WTC11 (cell line): ENCODE measurements around the gene RANGAP1. TPM values are rescaled to one million over a fixed set of nuclear protein-coding genes. Genes with fewer than 3 reads are reported as not detected.

Experiments
- ATAC-seq: fragments of 200-7000 bp; cut with Tn5 transposase; 2 replicates; pipeline ENCODE4 v1.10.0; 2021; ENCODE audit warnings: mild to moderate bottlenecking, moderate library complexity
- CTCF ChIA-PET: fragments of 300-600 bp; sonication (Branson Sonifier 250); formaldehyde crosslinking; loops from one replicate; lab custom pipeline; 2021; ENCODE audit warnings: antibody characterized with exemption; lab: Charles Lee
- POLR2A ChIA-PET: fragments of 350-600 bp; sonication (Branson Sonifier 250); formaldehyde crosslinking; loops from one replicate; lab custom pipeline; 2021; ENCODE audit warnings: antibody characterized with exemption; lab: Charles Lee
- DNase-seq: peaks from one replicate; pipeline ENCODE4 v3.0.0; 2021; ENCODE audit warnings: low spot score
- H3K27ac Mint-ChIP-seq: 2 replicates; pipeline ENCODE4 v1.8.0; 2021; ENCODE audit warnings: mixed read lengths
- H3K27me3 Mint-ChIP-seq: 2 replicates; pipeline ENCODE4 v1.8.0; 2021; ENCODE audit warnings: low read depth, mild to moderate bottlenecking, moderate library complexity, mixed read lengths
- H3K36me3 Mint-ChIP-seq: 2 replicates; pipeline ENCODE4 v1.8.0; 2021; ENCODE audit warnings: mixed read lengths
- H3K4me1 Mint-ChIP-seq: 2 replicates; pipeline ENCODE4 v1.8.0; 2022; ENCODE audit warnings: mixed read lengths
- H3K4me3 Mint-ChIP-seq: 2 replicates; pipeline ENCODE4 v1.8.0; 2021; ENCODE audit warnings: mild to moderate bottlenecking, moderate library complexity, mixed read lengths
- H3K9me3 Mint-ChIP-seq: 2 replicates; pipeline ENCODE4 v1.8.0; 2021; ENCODE audit warnings: mixed read lengths
- CREB1 ChIP-seq: sonication (generic); formaldehyde crosslinking; IDR thresholded peaks from 2 replicates; pipeline ENCODE4 v1.8.0; 2023; ENCODE audit warnings: mild to moderate bottlenecking, missing genetic modification reagents
- GABPB1 ChIP-seq: sonication (generic); formaldehyde crosslinking; IDR thresholded peaks from 2 replicates; pipeline ENCODE4 v1.8.1; 2023; ENCODE audit warnings: mild to moderate bottlenecking, missing genetic modification reagents
- GTF2I ChIP-seq: fragments of 250-450 bp; sonication (Bioruptor Pico); conservative IDR thresholded peaks from 2 replicates; pipeline ENCODE4 v1.4.0; 2021; ENCODE audit warnings: mild to moderate bottlenecking
- JAZF1 ChIP-seq: fragments of 250-450 bp; sonication (Bioruptor Pico); IDR thresholded peaks from 2 replicates; pipeline ENCODE4 v1.9.0; 2021; ENCODE audit warnings: moderate library complexity, mild to moderate bottlenecking, inconsistent platforms
- JUN ChIP-seq: sonication (generic); formaldehyde crosslinking; IDR thresholded peaks from 2 replicates; pipeline ENCODE4 v1.8.0; 2023; ENCODE audit warnings: mild to moderate bottlenecking, missing genetic modification reagents
- RORB ChIP-seq: fragments of 250-450 bp; sonication (Bioruptor Pico); IDR thresholded peaks from 2 replicates; pipeline ENCODE4 v1.9.0; 2021; ENCODE audit warnings: mild to moderate bottlenecking
- SMAD4 ChIP-seq: sonication (generic); formaldehyde crosslinking; IDR thresholded peaks from 2 replicates; pipeline ENCODE4 v1.8.0; 2022; ENCODE audit warnings: mild to moderate bottlenecking, missing genetic modification reagents
- ZNF423 ChIP-seq: fragments of 250-450 bp; sonication (Bioruptor Pico); IDR thresholded peaks from 2 replicates; pipeline ENCODE4 v2.1.2; 2022; ENCODE audit warnings: mild to moderate bottlenecking, moderate library complexity
- total RNA-seq: library from RNA; stranded (reverse); gene quantifications from 3 replicates; pipeline ENCODE4 v1.2.3, GENCODE V29; 2021
- TF ChIP-seq, protein P1 (sequence below): fragments of 250-450 bp; sonication (Bioruptor Pico); IDR thresholded peaks from 2 replicates; pipeline ENCODE4 v1.9.0; 2021; ENCODE audit warnings: mild to moderate bottlenecking, borderline replicate concordance
- TF ChIP-seq, protein P2 (sequence below): sonication (generic); formaldehyde crosslinking; IDR thresholded peaks from 2 replicates; pipeline ENCODE4 v1.8.1; 2022; ENCODE audit warnings: mild to moderate bottlenecking, missing genetic modification reagents, moderate library complexity, borderline replicate concordance
- TF ChIP-seq, protein P3 (sequence below): sonication (generic); formaldehyde crosslinking; IDR thresholded peaks from 2 replicates; pipeline ENCODE4 v1.8.1; 2022; ENCODE audit warnings: missing genetic modification reagents, borderline replicate concordance
- TF ChIP-seq, protein P4 (sequence below): sonication (generic); formaldehyde crosslinking; IDR thresholded peaks from 2 replicates; pipeline ENCODE4 v1.8.1; 2023; ENCODE audit warnings: mild to moderate bottlenecking, missing genetic modification reagents, moderate library complexity
- TF ChIP-seq, protein P5 (sequence below): sonication (generic); formaldehyde crosslinking; IDR thresholded peaks from 2 replicates; pipeline ENCODE4 v1.8.0; 2022; ENCODE audit warnings: mild to moderate bottlenecking, missing genetic modification reagents
- TF ChIP-seq, protein P6 (sequence below): sonication (generic); formaldehyde crosslinking; conservative IDR thresholded peaks from 2 replicates; pipeline ENCODE4 v1.8.1; 2023; ENCODE audit warnings: mild to moderate bottlenecking, low read depth, missing genetic modification reagents, moderate library complexity

Gene RANGAP1
- total RNA-seq, 1 experiment from 2014 or later = 160 TPM

DNA sequence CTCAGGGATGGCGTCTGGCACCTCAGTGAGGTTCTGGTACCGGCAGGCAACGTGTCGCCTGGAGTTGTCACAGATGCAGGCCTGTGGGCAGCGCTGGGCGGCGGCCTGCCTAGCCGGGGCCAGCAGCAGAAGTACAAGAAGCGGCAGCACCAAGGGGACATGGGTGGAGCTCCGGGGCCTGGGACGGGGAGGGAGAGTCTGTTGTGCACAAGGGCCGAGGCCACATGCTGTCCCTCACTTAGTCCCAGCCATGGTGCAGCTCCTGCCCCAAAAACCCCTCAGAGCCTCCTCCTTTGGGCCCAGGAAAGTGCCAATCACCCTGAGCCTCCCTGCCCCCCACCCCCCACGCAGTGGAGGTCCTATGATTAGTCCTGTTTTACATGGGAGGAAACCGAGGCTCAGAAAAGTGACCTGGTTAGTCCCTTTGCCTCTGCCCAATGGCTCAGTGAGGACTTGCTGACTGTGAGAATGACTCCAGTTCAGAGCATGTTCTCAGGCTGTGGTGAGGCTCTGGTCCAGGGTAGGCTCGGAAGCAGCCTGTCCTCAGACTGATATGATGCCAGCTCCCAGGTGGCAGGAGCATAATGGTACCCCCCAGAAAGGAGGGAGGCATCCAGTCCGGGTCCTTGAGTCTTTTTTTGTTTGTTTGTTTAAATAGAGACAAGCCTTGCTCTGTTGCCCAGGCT lies 46.4 kb downstream of the RANGAP1 start (continued):
- TF ChIP-seq, protein P1, sequence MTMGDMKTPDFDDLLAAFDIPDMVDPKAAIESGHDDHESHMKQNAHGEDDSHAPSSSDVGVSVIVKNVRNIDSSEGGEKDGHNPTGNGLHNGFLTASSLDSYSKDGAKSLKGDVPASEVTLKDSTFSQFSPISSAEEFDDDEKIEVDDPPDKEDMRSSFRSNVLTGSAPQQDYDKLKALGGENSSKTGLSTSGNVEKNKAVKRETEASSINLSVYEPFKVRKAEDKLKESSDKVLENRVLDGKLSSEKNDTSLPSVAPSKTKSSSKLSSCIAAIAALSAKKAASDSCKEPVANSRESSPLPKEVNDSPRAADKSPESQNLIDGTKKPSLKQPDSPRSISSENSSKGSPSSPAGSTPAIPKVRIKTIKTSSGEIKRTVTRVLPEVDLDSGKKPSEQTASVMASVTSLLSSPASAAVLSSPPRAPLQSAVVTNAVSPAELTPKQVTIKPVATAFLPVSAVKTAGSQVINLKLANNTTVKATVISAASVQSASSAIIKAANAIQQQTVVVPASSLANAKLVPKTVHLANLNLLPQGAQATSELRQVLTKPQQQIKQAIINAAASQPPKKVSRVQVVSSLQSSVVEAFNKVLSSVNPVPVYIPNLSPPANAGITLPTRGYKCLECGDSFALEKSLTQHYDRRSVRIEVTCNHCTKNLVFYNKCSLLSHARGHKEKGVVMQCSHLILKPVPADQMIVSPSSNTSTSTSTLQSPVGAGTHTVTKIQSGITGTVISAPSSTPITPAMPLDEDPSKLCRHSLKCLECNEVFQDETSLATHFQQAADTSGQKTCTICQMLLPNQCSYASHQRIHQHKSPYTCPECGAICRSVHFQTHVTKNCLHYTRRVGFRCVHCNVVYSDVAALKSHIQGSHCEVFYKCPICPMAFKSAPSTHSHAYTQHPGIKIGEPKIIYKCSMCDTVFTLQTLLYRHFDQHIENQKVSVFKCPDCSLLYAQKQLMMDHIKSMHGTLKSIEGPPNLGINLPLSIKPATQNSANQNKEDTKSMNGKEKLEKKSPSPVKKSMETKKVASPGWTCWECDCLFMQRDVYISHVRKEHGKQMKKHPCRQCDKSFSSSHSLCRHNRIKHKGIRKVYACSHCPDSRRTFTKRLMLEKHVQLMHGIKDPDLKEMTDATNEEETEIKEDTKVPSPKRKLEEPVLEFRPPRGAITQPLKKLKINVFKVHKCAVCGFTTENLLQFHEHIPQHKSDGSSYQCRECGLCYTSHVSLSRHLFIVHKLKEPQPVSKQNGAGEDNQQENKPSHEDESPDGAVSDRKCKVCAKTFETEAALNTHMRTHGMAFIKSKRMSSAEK (CRISPR knock-in tag) = no peak
- TF ChIP-seq ZNF423 (no peak), JAZF1 (CRISPR knock-in tag) (no peak)

DNA sequence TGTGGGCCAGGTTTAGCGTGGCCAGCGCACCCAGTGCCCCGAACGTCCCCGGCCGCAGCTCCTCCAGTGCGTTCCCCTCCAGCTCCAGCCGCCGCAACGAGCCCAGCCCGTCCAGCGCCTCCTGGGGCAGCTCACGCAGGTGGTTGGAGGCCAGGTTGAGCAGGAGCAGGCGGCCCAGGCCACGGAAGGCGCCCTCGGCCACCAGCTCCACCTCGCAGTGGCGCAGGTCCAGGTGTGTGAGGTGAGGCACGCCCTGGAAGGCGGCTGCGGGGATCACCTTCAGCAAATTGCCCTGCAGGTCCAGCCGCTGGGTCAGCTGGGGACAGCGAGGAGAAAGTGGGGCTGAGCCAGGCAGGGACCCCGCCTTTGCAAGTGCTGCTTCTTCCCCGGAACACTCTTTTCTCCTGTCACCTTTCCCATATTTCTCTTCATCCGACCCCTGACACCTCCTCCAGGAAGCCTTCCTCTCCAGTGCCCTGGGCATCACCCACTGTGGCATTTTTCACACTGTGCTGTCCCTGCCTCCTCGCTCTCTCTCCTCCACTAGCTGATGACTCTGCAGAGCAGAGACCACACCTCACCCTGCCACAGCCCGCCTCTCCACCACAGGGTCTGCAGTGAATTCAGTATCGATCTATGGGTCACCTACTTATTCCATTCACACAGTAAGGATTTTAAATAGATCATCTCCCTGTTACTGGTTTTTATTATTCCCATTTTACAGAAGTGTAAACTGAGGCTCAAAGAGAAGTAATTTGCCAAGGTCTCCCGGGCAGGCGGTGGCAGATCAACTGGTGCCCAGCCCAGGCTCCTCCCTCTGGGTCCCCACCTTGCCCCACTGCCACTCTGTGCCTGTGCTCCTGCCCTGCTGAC lies 47.2 kb downstream of the RANGAP1 start:
- POLR2A ChIA-PET = interaction anchor here (1.2 to 2.1 kb wide), 5 partner anchors 10 to 287 kb away, joined by 3 to 7 read pairs (median 5); partner anchors contain the start of gene RBX1
- CTCF ChIA-PET = interaction anchor here (0.9 to 3.9 kb wide), 21 partner anchors 7 to 555 kb away, joined by 3 to 87 read pairs (median 7); partner anchors contain the start of genes RANGAP1, RBX1, TEF and ZC3H7B
- no peak for TF ChIP-seq SMAD4 (CRISPR knock-in tag)
- no peak for TF ChIP-seq CREB1 (CRISPR knock-in tag)
- TF ChIP-seq RORB (CRISPR knock-in tag) = no peak
- TF ChIP-seq, protein P2, sequence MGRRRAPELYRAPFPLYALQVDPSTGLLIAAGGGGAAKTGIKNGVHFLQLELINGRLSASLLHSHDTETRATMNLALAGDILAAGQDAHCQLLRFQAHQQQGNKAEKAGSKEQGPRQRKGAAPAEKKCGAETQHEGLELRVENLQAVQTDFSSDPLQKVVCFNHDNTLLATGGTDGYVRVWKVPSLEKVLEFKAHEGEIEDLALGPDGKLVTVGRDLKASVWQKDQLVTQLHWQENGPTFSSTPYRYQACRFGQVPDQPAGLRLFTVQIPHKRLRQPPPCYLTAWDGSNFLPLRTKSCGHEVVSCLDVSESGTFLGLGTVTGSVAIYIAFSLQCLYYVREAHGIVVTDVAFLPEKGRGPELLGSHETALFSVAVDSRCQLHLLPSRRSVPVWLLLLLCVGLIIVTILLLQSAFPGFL (CRISPR knock-in tag) = no peak
- TF ChIP-seq, protein P1 (CRISPR knock-in tag) = no peak
- no peak for TF ChIP-seq JUN (CRISPR knock-in tag)
- TF ChIP-seq, protein P3, sequence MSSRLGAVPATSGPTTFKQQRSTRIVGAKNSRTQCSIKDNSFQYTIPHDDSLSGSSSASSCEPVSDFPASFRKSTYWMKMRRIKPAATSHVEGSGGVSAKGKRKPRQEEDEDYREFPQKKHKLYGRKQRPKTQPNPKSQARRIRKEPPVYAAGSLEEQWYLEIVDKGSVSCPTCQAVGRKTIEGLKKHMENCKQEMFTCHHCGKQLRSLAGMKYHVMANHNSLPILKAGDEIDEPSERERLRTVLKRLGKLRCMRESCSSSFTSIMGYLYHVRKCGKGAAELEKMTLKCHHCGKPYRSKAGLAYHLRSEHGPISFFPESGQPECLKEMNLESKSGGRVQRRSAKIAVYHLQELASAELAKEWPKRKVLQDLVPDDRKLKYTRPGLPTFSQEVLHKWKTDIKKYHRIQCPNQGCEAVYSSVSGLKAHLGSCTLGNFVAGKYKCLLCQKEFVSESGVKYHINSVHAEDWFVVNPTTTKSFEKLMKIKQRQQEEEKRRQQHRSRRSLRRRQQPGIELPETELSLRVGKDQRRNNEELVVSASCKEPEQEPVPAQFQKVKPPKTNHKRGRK = no peak
- no peak for TF ChIP-seq GABPB1 (CRISPR knock-in tag)
- TF ChIP-seq, protein P4, sequence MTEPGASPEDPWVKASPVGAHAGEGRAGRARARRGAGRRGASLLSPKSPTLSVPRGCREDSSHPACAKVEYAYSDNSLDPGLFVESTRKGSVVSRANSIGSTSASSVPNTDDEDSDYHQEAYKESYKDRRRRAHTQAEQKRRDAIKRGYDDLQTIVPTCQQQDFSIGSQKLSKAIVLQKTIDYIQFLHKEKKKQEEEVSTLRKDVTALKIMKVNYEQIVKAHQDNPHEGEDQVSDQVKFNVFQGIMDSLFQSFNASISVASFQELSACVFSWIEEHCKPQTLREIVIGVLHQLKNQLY = no peak
- TF ChIP-seq, protein P5, sequence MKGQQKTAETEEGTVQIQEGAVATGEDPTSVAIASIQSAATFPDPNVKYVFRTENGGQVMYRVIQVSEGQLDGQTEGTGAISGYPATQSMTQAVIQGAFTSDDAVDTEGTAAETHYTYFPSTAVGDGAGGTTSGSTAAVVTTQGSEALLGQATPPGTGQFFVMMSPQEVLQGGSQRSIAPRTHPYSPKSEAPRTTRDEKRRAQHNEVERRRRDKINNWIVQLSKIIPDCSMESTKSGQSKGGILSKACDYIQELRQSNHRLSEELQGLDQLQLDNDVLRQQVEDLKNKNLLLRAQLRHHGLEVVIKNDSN (CRISPR knock-in tag) = no peak
- no peak for TF ChIP-seq GTF2I (CRISPR knock-in tag)
- TF ChIP-seq, protein P6, sequence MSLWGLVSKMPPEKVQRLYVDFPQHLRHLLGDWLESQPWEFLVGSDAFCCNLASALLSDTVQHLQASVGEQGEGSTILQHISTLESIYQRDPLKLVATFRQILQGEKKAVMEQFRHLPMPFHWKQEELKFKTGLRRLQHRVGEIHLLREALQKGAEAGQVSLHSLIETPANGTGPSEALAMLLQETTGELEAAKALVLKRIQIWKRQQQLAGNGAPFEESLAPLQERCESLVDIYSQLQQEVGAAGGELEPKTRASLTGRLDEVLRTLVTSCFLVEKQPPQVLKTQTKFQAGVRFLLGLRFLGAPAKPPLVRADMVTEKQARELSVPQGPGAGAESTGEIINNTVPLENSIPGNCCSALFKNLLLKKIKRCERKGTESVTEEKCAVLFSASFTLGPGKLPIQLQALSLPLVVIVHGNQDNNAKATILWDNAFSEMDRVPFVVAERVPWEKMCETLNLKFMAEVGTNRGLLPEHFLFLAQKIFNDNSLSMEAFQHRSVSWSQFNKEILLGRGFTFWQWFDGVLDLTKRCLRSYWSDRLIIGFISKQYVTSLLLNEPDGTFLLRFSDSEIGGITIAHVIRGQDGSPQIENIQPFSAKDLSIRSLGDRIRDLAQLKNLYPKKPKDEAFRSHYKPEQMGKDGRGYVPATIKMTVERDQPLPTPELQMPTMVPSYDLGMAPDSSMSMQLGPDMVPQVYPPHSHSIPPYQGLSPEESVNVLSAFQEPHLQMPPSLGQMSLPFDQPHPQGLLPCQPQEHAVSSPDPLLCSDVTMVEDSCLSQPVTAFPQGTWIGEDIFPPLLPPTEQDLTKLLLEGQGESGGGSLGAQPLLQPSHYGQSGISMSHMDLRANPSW (CRISPR knock-in tag) = no peak

More for the DNA sequence above, 47.2 kb downstream of the RANGAP1 start:
- Mint-ChIP-seq H3K27ac (0 out of 2 replicates have a peak overlapping the region, but pooled peaks have one; percentile 48), H3K9me3 (peaks cover 3% of the 10 kb centered on the region; the same call in 1 of the 2 replicates), H3K36me3 (no peaks in the 10 kb centered on the region), H3K4me3 (peak overlapping the region; percentile 31; the same call in 1 of the 2 replicates), H3K4me1 (peaks cover 16% of the 10 kb centered on the region), H3K27me3 (no peaks in the 10 kb centered on the region; the same call in none of the 2 replicates)
- ATAC-seq = peak; percentile 5; the same call in 1 of the 2 replicates
- no peak for DNase-seq
